Ectodermal cell (in vitro differentiated cells): ENCODE measurements around the gene KCTD16.

Experiments
- H3K27ac ChIP-seq: 2 replicates; pipeline ENCODE4 v1.7.0; 2013; ENCODE audit warnings: mild to moderate bottlenecking, low read depth, low read length; ENCODE audit not compliant: insufficient read depth, poor library complexity, severe bottlenecking
- H3K27me3 ChIP-seq: 2 replicates; pipeline ENCODE4 v1.7.0; 2013; ENCODE audit warnings: mild to moderate bottlenecking, low read length; ENCODE audit not compliant: insufficient read depth, control insufficient read depth, poor library complexity, severe bottlenecking
- H3K36me3 ChIP-seq: one replicate; pipeline ENCODE4 v1.7.0; 2013; ENCODE audit warnings: low read length; ENCODE audit not compliant: control insufficient read depth, insufficient read depth
- H3K4me1 ChIP-seq: one replicate; pipeline ENCODE4 v1.7.0; 2013; ENCODE audit warnings: low read length; ENCODE audit not compliant: control insufficient read depth, insufficient read depth
- H3K4me3 ChIP-seq: 2 replicates; pipeline ENCODE4 v1.7.0; 2013; ENCODE audit warnings: low read depth, low read length, control low read depth; ENCODE audit not compliant: insufficient read depth
- H3K9me3 ChIP-seq: 2 replicates; pipeline ENCODE4 v1.7.0; 2013; ENCODE audit warnings: mild to moderate bottlenecking, low read length, moderate library complexity; ENCODE audit not compliant: control insufficient read depth
- WGBS, 2 experiments: methylation state at CpG; one replicate each; pipeline ENCODE4 v1.1.7; 2013; ENCODE audit warnings: missing lambda C conversion rate in 2 of 2; 5-methylcytosine and 5-hydroxymethylcytosine counted together

KCTD16 gene

DNA sequence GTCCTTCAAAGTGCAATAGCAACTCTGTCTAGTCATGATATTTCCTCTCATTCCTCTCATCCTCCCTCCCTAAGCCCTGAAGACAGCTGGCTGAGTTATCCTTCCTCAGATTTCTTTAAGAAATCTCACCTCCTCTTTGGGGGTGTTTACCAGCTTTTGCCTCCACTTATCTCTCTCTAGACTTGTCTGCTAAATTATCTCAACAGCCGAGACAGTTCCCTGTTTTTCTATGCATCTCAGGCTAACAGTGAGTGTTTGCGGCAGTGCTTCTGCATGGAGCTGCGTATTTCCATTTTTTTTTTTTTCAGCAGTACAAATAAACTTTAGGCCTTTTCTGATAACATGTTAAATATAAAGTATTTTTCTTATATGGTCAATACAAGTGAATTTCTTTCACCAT is 20.9 kb downstream of the KCTD16 start:
- Histone ChIP-seq H3K36me3 (no peaks in the 10 kb centered on the region), H3K27ac (no peak overlapping the region), H3K4me3 (no peak overlapping the region), H3K4me1 (no peaks in the 10 kb centered on the region), H3K27me3 (no peaks in the 10 kb centered on the region), H3K9me3 (no peaks in the 10 kb centered on the region)
- WGBS, 2 experiments: 68 to 84% methylated on average over 2 of the region's 3 CpGs

DNA sequence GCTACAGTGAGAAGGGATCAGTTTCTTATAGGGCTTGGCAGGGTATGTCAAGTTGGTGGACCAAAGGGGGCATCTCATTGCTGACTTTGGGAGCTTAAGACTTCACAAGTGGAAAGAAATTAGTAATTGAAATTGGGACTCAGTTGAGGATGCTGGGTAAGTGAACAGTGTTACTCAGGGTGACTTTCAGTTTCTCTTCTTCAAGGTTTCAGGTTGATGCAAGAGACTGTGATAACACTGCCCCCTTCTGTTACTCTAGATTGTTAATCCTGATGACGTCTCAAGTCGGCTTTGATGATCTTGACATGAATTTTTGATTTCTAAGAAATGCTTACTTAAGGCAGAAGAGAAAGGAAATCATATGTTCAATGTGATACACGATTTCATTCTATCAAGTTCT is 21.3 kb downstream of the KCTD16 start:
- Histone ChIP-seq H3K36me3 (no peaks in the 10 kb centered on the region), H3K9me3 (no peaks in the 10 kb centered on the region), H3K4me3 (no peak overlapping the region), H3K27ac (no peak overlapping the region), H3K27me3 (no peaks in the 10 kb centered on the region), H3K4me1 (no peaks in the 10 kb centered on the region)
- 40 to 49% methylated on average over 2 to 3 of the region's 3 CpGs for WGBS, 2 experiments

DNA sequence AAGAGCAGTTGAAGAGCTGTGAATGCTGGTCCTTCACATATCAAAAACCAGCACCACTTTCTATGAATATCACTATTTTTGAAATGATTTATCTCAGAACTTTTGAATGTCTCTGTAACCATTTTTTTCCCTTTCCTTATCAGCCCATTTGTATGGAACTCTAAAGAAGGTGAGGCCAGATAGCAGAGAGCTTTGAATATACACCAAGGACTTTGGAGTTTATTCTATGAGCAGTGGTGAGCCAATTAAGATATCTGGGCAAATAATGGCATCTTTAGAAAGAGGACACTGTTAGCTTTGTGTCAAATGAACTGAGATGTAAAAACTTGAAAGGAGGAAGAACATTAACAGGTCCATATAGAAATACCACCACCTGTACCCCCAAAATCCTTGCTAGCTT is 22.0 kb downstream of the KCTD16 start:
- no peaks in the 10 kb centered on the region for H3K36me3 ChIP-seq
- H3K27ac ChIP-seq: no peak overlapping the region
- no peak overlapping the region for H3K4me3 ChIP-seq
- no peaks in the 10 kb centered on the region for H3K4me1 ChIP-seq
- no peaks in the 10 kb centered on the region for H3K27me3 ChIP-seq
- H3K9me3 ChIP-seq: no peaks in the 10 kb centered on the region

DNA sequence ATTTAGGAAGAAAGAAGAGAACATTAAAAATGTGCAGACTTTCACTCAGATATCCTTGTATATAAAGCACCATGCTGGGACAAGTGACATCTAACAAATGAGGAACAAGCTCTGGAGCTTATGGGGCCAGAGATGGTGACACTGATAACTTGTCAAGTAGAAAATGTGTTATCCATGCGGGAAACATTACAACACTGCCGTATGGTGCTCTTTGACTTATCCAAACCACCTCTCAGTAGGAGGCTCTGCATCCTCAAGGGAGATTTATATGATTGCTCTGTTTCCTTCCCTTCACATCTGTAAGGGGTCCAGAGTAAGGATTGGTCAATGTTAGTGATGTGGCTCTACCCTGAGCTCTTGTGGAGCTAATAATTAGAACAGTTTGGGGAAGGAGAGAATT is 23.5 kb downstream of the KCTD16 start:
- no peak overlapping the region for H3K4me3 ChIP-seq
- no peaks in the 10 kb centered on the region for H3K9me3 ChIP-seq
- H3K36me3 ChIP-seq: no peaks in the 10 kb centered on the region
- 92 to 97% methylated on average over 2 of the region's 2 CpGs for WGBS, 2 experiments
- H3K4me1 ChIP-seq: no peaks in the 10 kb centered on the region
- H3K27me3 ChIP-seq: no peaks in the 10 kb centered on the region
- H3K27ac ChIP-seq: no peak overlapping the region

DNA sequence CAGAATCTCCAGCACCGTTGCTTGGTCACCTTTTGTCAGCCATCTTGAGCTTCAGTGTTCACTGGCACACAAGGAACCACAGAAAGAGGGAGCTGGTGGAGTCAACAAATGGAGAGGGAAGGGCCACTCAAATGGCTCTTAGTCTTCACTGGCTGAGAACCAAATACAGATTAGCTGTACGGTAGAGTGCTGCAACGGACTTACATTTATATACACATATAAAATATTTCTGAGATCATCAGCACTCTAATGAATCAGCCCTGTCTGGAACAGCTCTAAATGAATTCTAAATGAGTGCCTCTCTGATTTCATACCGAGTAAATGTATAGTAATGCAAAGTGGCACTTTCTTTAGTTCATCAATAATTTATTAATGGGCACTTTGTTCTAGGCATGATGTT is 24.8 kb downstream of the KCTD16 start:
- Histone ChIP-seq H3K27me3 (no peaks in the 10 kb centered on the region), H3K4me1 (no peaks in the 10 kb centered on the region), H3K4me3 (no peak overlapping the region), H3K36me3 (no peaks in the 10 kb centered on the region), H3K9me3 (no peaks in the 10 kb centered on the region), H3K27ac (no peak overlapping the region)
- 91 to 99% methylated on average over 4 of the region's 4 CpGs for WGBS, 2 experiments

DNA sequence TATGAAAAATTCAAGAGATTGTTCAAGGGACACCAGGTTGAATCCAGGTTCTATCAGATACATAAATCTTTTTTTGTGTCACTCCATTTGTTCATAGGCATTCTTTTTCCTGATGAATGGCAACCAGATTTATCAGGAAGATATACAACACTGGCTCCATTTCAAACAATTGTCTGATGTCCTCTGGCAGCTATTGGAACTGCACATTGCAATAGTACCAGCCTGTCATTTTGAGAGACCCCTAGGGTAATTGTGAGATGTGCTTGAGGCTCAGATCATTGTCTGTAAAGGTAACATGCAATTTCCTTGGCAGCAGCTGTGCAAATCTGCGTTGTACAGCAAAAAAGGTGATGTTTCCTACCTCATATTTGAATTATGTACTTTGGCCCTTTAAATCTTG is 25.9 kb downstream of the KCTD16 start:
- H3K4me1 ChIP-seq: no peaks in the 10 kb centered on the region

DNA sequence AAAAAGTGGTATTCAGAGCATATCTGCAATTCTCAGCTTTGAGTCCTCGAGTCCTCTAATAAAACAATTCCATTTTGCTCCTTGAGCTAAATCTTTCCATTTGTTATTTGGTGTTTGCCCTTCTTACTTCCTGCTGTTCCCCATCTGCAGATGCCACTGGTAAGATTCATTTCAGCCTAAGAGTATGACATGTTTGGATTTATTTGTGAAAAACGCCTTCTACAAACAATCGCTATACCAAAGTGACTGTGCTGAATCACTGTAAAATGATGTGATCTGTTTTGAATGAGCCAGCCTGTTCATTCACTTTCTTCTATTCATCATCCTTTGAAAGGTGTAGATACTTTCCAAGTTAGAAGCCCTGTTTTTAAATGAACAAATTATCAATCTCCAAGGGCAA is 27.7 kb downstream of the KCTD16 start:
- Histone ChIP-seq H3K9me3 (no peaks in the 10 kb centered on the region), H3K27me3 (no peaks in the 10 kb centered on the region), H3K36me3 (no peaks in the 10 kb centered on the region), H3K27ac (no peak overlapping the region), H3K4me1 (no peaks in the 10 kb centered on the region), H3K4me3 (no peak overlapping the region)
- WGBS, 2 experiments: 89 to 100% methylated on average over 3 of the region's 3 CpGs

More for the DNA sequence above, 25.9 kb downstream of the KCTD16 start:
- Histone ChIP-seq H3K9me3 (no peaks in the 10 kb centered on the region), H3K27me3 (no peaks in the 10 kb centered on the region), H3K27ac (no peak overlapping the region), H3K36me3 (no peaks in the 10 kb centered on the region), H3K4me3 (no peak overlapping the region)
- WGBS, 2 experiments: 85 to 100% methylated on average over 1 of the region's 1 CpG

DNA sequence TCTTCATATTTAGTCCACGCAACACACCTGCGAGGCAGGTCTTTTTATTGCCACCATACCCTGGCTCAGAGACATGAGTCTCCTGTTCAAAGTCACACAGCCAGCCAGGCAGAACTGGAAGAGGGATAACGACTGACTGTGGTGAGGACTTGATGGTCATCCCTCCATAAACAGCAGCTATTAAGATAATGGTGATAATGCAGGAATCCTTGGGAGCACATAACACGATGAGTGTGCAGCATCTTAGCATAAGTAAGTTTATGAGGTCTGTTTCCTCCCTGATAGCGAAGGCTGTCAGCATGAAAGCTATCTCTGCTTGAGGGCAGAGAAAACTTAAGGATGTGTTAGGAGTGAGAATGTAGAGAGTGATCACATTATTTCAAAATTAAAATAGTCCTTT is 30.9 kb downstream of the KCTD16 start:
- Histone ChIP-seq H3K27ac (no peak overlapping the region), H3K4me3 (no peak overlapping the region)

DNA sequence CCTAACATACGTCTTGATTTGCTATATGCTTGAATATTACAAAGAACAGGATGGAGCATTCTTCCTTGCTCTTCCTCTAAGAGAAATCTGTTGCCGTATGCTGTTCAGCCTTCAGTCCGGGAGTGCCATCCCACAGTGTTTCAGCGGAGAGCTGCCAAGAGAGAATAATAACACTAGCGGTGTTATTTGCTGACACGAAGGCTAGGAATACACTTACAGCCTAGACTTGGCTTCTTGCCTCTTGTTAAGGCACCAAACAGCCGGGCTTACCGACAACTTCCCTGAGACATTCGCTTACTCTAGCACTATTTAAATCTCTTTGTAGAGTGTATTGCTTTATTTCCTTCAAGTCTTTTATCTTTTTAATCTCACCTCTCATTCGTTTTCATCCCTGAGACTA is 31.4 kb downstream of the KCTD16 start:
- 88 to 90% methylated on average over 10 of the region's 10 CpGs for WGBS, 2 experiments
- Histone ChIP-seq H3K36me3 (no peaks in the 10 kb centered on the region), H3K27ac (no peak overlapping the region), H3K4me1 (peaks cover 5% of the 10 kb centered on the region), H3K27me3 (peaks cover 27% of the 10 kb centered on the region), H3K4me3 (no peak overlapping the region), H3K9me3 (no peaks in the 10 kb centered on the region)

More for the DNA sequence above, 30.9 kb downstream of the KCTD16 start:
- Histone ChIP-seq H3K4me1 (peaks cover 5% of the 10 kb centered on the region), H3K36me3 (no peaks in the 10 kb centered on the region), H3K27me3 (peaks cover 23% of the 10 kb centered on the region), H3K9me3 (no peaks in the 10 kb centered on the region)
- 79 to 85% methylated on average over 5 of the region's 5 CpGs for WGBS, 2 experiments

DNA sequence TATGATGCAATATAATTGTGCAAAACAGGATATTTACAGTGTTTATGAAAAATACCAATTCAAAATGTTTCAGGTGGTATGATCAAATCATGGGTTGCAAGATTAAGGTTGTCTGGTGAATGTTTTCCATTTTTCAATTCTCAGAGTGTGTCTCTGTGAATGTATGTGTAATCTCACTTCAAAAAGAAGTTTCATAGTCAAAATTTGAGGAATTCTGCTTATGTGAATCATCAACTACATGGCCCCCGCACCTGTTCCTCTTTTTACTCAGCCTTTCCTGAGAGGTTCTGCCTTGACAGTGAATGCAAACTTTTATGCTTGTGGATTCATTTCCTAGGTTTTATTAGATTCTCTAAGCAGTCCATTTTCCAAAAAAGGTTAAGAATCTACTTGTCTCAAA is 32.1 kb downstream of the KCTD16 start:
- H3K36me3 ChIP-seq: no peaks in the 10 kb centered on the region
- H3K4me1 ChIP-seq: peaks cover 5% of the 10 kb centered on the region
- no peaks in the 10 kb centered on the region for H3K9me3 ChIP-seq
- H3K27me3 ChIP-seq: peaks cover 27% of the 10 kb centered on the region
- 100% methylated on average over 1 of the region's 1 CpG for WGBS, 2 experiments
- H3K4me3 ChIP-seq: no peak overlapping the region
- H3K27ac ChIP-seq: no peak overlapping the region
